Smooth muscle cell of the umbilical artery (primary cell): ENCODE measurements around the gene LIMK1. TPM values are rescaled to one million over a fixed set of nuclear protein-coding genes. Genes with fewer than 3 reads are reported as not detected.

Experiments
- total RNA-seq: library from RNA; depleted of rRNA; stranded (reverse); fragments of >200 nt; gene quantifications from 2 replicates; pipeline ENCODE4 v1.2.3, GENCODE V29; 2014

The LIMK1 gene
- total RNA-seq = 133 and 148 TPM in 2 replicates

GRCh38 chr7:74083117-74083876 is at the start of gene LIMK1:
TSS of gene LIMK1 (plus strand) at chr7:74083804. CDS start at chr7:74083991, 187 bp downstream.

Other genes starting within 250 kb of the LIMK1 start
- 5.0 and 9.6 TPM in 2 replicates for gene METTL27, start 241.3 kb upstream of the LIMK1 start, total RNA-seq
- gene TMEM270, start 222.6 kb upstream of the LIMK1 start, total RNA-seq = not detected in 2 replicates
- 0.09 and 0.59 TPM in 2 replicates for gene ELN, start 55.6 kb upstream of the LIMK1 start, total RNA-seq
- 279 and 368 TPM in 2 replicates for gene EIF4H, start 90.6 kb downstream of the LIMK1 start, total RNA-seq
- gene LAT2, start 126.2 kb downstream of the LIMK1 start, total RNA-seq = 0.59 and 0.88 TPM in 2 replicates
- gene RFC2, start 170.6 kb downstream of the LIMK1 start, total RNA-seq = 6.2 and 12.9 TPM in 2 replicates
- 37.4 and 89.4 TPM in 2 replicates for gene CLIP2, start 205.6 kb downstream of the LIMK1 start, total RNA-seq